ENCODE measurements around the gene FBXW11.

Gene FBXW11

GRCh38 chr5:171861381-171861780, 145.1 kb downstream of the FBXW11 start:
- DNase-seq, result no peak

- DNase-seq, result peak in 1 of 5 experiments; percentile 19
Measured at GRCh38 chr5:171858303-171858702, 148.1 kb downstream of the FBXW11 start.

- no peak for DNase-seq
Measured at GRCh38 chr5:171857489-171857876, 149.0 kb downstream of the FBXW11 start.

DNA sequence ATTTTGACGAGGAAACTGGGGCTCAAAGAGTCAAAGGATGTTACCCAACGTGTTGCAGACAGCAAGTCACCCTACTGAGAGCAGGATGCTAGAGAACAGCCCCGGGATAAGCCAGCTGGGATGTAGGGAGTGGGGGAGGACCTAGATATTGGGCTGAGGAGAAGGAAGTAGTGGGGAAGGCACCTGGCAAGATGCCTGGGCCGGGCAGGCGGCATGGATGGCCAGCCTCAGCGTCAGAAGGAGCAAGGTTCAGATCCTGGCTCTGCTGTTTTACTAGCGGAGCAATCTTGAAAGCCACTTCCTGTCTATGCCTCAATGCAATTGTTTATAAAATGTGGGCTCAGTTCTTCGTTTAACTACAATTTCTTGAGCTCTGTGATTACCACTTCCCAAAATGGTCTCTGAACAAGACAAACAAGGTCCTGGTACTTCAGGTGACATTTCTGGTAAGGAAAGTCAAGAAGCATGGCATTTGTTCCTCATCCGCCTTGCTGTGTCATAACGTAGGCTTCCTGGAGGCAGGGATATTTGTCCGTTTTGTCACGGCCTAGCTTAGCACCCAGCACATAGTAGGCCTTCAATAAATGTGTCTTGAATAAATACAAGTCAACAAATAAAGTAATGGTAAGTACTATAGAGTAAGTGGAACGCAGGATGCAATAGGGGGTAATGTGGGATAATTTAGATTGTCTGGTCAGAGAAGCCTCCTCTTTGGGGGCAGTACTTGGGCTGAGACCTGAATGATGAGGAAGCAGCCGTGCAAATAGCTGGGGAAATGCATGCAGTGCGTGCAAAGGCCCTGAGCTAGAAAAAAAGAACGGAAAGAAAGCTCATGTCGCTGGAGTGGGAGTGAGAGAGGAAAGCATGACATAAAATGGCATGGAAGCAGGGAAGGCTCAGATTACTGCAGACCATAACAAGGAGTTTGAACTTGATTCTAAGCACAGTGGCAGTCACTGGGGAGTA, 150.4 kb downstream of the FBXW11 start:
- peak in 1 of 5 experiments; percentile 41 for DNase-seq

GRCh38 chr5:171855265-171855664, 151.2 kb downstream of the FBXW11 start:
- no peak for DNase-seq

GRCh38 chr5:171852255-171852681, 154.2 kb downstream of the FBXW11 start:
- DNase-seq, result no peak

GRCh38 chr5:171851251-171851650, 155.2 kb downstream of the FBXW11 start:
- DNase-seq, result no peak

DNA sequence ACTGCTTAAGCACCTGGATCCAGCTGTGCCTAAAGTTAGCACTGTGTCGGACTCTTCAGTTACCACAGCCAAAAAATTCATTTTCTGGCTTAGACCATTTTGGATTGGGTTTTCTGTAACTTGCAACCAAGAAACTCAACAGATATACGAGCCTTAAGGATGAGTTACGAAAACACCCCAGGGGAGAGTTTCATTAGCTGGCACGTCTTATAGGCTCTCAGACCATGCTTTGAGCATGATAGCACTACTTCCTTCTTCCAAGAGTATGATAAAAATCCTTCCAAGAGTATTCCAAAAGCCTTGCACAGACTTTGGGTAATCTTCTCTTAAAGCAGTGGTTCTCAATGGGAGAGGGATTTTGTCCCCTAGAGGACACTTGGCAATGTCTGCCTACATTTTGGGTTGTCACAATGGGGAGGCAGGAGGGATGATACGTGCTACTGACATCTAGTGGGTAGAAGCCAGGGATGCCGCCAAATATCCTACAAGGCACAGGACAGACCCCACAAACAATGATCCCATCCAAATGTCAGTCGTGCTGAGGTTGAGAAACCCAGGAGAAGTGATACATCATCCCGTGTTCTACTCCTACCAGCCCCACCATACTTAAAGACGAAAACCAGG, 156.0 kb downstream of the FBXW11 start:
- DNase-seq, result no peak

- DNase-seq, result no peak
Measured at GRCh38 chr5:171849585-171850323, 156.7 kb downstream of the FBXW11 start.

GRCh38 chr5:171848911-171849520, 157.4 kb downstream of the FBXW11 start:
- no peak for DNase-seq

DNA sequence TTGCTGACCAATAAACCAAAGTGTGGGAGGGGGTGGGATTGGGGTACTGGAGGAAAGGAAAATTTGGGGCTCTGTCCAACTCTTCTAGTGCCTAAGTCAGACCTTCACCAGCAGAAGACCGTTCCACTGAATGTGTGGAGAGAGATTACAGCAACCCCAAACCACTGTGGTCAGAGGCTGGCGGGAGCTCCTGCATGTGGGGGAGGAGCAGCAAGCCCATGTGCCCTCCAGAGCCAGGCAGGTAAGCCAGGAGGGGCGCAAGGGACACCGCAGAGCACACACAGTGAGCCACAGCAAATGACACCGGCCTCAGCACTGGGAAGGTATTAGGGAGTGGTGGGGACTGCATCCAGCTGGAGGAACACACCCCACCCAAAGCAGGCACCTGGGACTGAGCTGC, 158.0 kb downstream of the FBXW11 start:
- no peak for DNase-seq

GRCh38 chr5:171848006-171848405, 158.4 kb downstream of the FBXW11 start:
- no peak for DNase-seq

DNA sequence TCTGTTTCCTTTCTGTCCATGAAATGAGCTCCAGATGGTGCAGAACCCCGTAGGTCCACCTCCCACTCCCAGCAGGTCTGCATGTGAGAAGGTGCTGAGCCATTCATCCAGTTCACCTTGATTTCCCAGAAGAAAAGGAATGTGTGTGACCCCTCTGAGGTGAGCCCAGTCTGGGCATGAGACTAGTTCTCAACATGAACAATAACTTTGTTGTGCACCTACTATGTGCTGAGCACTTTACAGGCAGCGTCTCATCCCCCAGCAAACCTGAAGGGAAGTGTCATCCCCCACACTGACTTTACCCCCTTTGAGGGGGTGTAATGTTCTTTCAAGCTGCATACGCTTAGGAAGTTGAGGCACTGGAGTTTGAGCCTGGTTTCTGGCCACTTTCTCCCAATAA, 159.4 kb downstream of the FBXW11 start:
- DNase-seq, result no peak

DNA sequence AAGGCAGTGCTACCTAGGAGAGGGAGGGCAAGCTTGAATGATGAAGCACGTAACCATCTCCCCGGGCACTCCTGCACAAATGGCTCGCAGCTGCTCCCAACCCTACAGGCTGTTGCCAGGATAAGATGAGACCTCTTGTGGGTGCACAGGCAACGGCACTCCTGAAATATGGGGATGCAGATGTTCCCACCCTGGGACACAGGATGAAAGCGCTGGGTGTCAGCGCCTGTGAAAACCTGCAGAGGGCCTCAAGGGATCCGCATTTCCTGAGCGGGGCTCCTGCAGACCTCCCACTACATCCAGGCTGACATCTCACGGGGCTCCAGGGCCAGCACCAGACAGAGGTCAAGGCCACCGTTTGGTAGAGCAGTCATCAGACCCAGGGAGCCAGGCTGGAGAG, 160.1 kb downstream of the FBXW11 start:
- no peak for DNase-seq

DNA sequence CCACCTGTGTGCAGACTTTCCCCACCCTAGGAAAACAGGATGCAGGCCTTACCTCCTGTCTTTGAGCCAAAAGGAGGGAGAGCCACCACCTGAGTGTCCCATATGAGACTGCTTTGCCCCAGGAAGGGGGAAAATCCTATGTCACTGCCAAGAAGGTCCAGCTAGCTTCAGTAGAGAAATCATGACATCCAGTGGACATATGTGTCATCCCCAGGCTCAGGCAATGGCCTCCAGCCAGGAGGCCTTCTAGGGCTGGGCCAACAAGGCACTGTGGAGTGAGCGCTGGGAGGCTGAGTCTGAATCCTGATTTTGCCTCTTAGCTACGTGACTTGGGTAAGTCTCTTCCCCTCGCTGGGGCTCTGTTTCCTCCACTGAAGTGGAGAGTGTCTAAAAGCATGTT, 160.6 kb downstream of the FBXW11 start:
- DNase-seq, result no peak

DNA sequence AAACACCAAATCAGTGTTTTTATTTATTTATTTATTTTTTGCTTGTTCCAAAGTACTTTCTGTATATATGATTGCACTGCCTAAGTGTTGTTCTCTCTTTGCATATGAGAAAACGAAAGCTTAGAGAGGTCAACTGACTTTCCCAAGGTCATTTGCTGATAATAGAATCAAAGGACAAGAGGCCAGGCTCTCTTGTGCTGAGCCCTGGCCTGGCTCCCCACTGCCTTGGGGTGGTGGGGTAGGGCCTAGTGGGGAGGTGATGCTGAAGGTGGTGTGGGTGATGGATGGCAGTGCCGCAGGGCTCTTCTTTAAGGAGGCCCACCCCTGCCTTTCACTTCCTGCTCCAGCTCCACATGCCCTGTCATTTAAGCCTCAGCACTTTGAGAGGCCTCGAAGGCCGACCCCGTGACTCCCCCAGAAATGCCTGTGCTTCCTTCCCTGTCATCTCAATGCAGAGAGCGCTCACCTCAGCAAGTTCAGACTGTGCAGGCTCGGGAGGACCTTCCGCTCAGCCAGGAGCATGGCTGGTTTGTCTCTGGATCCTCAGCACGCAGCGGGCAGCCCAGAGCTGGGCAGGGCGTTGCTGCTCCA, 161.3 kb downstream of the FBXW11 start:
- no peak for DNase-seq

GRCh38 chr5:171842777-171843328, 163.6 kb downstream of the FBXW11 start:
- DNase-seq, result no peak

DNA sequence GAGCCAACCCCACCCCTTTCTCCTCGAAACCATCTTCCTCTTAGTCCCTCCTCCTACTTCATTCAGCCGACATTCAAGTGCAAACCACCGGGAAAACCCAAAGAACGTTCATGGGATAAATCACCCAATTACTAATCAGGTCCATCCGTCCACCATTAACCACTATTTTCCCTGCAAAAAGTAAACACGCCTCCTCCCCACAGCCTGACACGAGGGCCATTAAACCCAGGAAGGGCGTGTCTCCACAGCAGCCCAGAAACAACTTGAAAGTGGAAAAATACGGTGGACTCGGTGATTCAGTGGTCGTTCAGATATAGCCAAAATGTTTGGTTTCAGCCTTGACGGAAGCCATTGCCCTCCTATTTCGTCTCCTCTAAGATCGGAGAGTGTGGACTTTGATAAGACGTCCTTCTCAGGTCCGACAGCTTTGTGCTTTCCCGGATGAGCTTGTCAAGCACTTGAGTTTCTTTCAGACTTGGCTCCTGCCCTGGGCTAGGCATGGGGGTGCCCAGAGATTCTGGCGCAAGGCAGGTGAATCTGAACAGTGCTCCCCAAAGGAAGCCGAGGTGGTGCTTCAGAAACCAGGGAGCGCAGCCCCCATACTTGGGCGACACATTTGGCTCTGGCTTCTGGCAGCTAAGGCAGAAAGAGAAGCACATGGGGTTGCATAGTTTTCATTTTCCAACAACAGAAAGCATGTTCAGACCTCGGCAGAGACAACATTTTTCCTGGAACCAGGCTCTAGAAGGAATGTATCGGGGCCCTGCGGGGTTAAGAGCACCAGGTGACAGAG, 164.3 kb downstream of the FBXW11 start:
- DNase-seq, result no peak

- no peak for DNase-seq
Measured at GRCh38 chr5:171840711-171841522, 165.5 kb downstream of the FBXW11 start.

- DNase-seq, result peak in 1 of 5 experiments; percentile 9
Measured at GRCh38 chr5:171840066-171840465, 166.4 kb downstream of the FBXW11 start.
